Choroid plexus epithelial cell (primary cell): Measurements from ENCODE around the gene NECTIN2.
A peak's percentile ranks its signal among the peaks of the same experiment; 100 is the strongest.
"Not testable (repeated sequence)": the region's sequence is repeated elsewhere in the genome, so short reads cannot be mapped to it uniquely, and the experiment has no call there.

Experiments used
- DNase-seq: peaks from one replicate; pipeline ENCODE4 v3.0.0-alpha.2; 2010; ENCODE audit warnings: low read depth
- H3K4me3 ChIP-seq: 2 replicates; pipeline ENCODE4 v1.5.1; 2011; ENCODE audit warnings: low read depth, mild to moderate bottlenecking, control low read depth, low read length, moderate library complexity
- TF ChIP-seq, protein P1 (sequence below): conservative IDR thresholded peaks from 2 replicates; pipeline ENCODE4 v1.5.1; 2011; ENCODE audit warnings: low read depth, mild to moderate bottlenecking, control low read depth, inconsistent platforms, low read length, moderate library complexity

NECTIN2 gene

GRCh38 chr19:44824761-44825160 is 21.3 kb upstream of the NECTIN2 start:
- TF ChIP-seq, protein P1, sequence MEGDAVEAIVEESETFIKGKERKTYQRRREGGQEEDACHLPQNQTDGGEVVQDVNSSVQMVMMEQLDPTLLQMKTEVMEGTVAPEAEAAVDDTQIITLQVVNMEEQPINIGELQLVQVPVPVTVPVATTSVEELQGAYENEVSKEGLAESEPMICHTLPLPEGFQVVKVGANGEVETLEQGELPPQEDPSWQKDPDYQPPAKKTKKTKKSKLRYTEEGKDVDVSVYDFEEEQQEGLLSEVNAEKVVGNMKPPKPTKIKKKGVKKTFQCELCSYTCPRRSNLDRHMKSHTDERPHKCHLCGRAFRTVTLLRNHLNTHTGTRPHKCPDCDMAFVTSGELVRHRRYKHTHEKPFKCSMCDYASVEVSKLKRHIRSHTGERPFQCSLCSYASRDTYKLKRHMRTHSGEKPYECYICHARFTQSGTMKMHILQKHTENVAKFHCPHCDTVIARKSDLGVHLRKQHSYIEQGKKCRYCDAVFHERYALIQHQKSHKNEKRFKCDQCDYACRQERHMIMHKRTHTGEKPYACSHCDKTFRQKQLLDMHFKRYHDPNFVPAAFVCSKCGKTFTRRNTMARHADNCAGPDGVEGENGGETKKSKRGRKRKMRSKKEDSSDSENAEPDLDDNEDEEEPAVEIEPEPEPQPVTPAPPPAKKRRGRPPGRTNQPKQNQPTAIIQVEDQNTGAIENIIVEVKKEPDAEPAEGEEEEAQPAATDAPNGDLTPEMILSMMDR = no peak
- DNase-seq = peak; percentile 25
- H3K4me3 ChIP-seq = no peak overlapping the region

GRCh38 chr19:44832875-44833274 is 13.2 kb upstream of the NECTIN2 start:
- not testable (repeated sequence) for H3K4me3 ChIP-seq, DNase-seq

DNA sequence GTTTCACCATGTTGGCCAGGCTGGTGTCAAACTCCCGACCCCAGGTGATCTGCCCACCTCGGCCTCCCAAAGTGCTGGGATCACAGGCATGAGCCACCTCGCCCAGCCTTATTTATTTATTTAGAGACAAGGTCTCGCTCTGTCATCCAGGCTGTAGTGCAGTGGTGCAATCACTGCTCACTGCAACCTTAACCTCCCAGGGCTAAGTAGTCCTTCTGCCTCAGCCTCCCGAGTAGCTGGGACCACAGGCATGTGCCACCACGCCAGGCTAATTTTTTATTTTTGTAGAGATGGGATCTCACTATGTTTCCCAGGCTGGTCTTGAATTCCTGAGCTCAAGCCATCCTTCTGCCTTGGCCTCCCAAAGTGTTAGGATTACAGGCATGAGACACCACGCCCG is 11.7 kb upstream of the NECTIN2 start:
- not testable (repeated sequence) for DNase-seq, H3K4me3 ChIP-seq

DNA sequence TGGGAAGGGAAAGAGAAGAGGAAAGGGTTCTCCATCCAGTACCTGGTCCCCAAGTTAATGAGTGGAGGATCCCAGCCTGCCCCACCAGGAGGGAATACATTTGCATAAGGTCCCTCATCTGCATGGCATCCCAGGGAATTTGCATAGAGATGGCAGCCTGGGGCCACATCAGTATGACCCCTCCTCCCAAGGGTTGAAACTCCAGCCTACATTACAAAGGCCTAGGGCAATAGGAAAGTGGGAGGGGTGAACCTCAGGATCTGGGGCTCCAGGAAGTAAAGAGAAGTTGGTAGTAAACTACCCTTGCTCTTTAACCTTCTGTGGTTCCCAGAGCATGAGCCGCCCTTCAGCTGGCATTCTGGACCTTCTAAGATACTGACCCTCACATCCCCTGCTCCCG is 6.8 kb upstream of the NECTIN2 start:
- no peak for DNase-seq
- no peak overlapping the region for H3K4me3 ChIP-seq
- TF ChIP-seq, protein P1 = no peak

- no peak for DNase-seq
- no peak overlapping the region for H3K4me3 ChIP-seq
- TF ChIP-seq, protein P1 = no peak
Measured at GRCh38 chr19:44840811-44841210, 5.3 kb upstream of the NECTIN2 start.

GRCh38 chr19:44841231-44841630 is 4.9 kb upstream of the NECTIN2 start:
- TF ChIP-seq, protein P1 = no peak
- no peak overlapping the region for H3K4me3 ChIP-seq
- DNase-seq = no peak

- peak overlapping the region; percentile 74 for H3K4me3 ChIP-seq
- no peak for DNase-seq
- TF ChIP-seq, protein P1 = no peak
Measured at GRCh38 chr19:44845286-44845611, 848 bp upstream of the NECTIN2 start.

DNA sequence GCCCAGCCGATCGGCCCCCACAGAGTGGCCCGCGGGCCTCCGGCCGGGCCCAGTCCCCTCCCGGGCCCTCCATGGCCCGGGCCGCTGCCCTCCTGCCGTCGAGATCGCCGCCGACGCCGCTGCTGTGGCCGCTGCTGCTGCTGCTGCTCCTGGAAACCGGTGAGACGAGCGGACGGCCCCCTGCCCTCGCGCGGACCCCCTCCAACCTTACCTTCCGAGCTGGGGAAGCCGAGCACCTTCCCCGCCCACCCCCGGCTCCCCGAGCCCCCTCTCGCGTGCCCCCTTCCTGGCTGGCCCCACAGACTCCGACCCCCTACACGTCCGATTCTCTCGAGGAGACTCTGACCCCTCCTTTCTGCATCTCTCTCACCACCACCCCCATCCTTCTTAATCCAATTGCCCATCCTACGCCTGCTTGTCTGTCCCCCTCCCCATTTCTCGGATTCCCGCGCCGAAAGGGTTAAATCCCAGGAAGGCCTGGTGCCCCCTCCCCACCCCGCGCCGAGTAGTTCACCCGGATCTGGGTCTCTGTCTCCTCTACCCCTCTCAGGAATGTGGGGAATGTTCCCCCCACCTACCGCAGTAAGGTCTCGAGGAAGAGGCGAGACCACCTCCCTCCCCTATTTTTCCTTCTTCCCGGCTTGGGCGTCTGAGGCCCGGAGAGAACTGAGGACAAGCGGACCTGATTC is 502 bp downstream of the NECTIN2 start:
- TF ChIP-seq, protein P1 = no peak
- peak; percentile 45 for DNase-seq
- H3K4me3 ChIP-seq = peak overlapping the region; percentile 88
